Right ventricle myocardium inferior (tissue), 1 donor: Measurements from ENCODE around the gene XYLT2. TPM values are rescaled to one million over a fixed set of nuclear protein-coding genes. Genes with fewer than 3 reads are reported as not detected.
A peak's percentile ranks its signal among the peaks of the same experiment; 100 is the strongest.

Source experiments
- ATAC-seq: fragments of 200-7000 bp; cut with Tn5 transposase; one replicate; pipeline ENCODE4 v1.9.1; 2020; ENCODE audit warnings: mild to moderate bottlenecking, moderate library complexity
- DNase-seq: peaks from one replicate; pipeline ENCODE4 v3.0.0; 2021; ENCODE audit errors: missing footprints
- intact Hi-C: fragments of 100-400 bp; cut with DNase I; formaldehyde crosslinking; loops from one replicate; pipeline ENCODE4 v1.11.0; 2022
- total RNA-seq: library from RNA; stranded (reverse); fragmentation: NEBNext Ultra II Directional; extraction: Animal tissue kit (Norgen Biotek cat#: 25700); gene quantifications from one replicate; pipeline ENCODE4 v1.2.1, GENCODE V29; 2021
- donor health status: DM: no; HTN: yes; CAD: no; lungs with severe emphysema.

XYLT2 gene
- total RNA-seq, 1 donor from 2014 or later: 16.4 TPM

DNA sequence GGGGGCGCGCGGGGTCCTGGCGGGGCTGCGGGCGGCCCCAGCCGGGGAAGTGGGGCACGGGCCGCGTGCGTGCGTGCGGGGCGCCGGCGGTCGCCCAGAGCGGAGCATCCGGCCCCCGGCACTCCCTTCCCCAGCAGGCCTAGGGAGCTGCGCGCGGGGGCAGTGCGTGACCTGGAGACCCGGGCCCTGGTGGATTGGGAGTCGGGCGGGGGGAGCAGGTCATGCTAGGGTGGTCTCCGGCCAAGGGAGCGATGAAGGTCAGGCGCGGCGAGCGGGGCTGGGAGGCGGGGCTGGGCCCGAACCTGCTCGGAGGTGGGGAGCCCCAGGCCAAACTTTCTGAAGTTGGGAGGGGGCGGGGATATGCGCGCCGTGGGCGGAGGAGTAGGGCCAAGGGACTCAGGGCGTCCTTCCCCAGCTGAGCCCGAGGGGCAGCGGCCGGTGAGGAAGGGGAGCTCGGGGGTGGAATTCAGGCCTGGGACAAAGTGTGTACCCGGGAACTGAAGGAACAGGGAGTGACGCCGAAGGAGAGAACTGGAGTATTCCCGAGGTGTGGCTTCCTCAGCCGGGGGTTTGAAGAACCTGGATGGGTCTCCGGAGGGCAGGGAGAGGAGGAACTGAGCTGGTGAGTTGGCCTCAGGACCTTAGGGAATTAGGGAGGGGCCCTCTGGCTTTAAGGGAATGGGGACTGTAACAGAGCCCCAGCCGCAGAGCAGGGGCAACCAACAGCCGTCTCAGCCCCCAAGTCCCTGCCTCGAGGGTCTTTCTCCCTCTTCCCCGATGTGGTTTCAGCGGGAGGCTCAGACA is 589 bp downstream of the XYLT2 start:
- no peak for DNase-seq
- ATAC-seq: peak; percentile 44
- intact Hi-C loops: no loop called here

DNA sequence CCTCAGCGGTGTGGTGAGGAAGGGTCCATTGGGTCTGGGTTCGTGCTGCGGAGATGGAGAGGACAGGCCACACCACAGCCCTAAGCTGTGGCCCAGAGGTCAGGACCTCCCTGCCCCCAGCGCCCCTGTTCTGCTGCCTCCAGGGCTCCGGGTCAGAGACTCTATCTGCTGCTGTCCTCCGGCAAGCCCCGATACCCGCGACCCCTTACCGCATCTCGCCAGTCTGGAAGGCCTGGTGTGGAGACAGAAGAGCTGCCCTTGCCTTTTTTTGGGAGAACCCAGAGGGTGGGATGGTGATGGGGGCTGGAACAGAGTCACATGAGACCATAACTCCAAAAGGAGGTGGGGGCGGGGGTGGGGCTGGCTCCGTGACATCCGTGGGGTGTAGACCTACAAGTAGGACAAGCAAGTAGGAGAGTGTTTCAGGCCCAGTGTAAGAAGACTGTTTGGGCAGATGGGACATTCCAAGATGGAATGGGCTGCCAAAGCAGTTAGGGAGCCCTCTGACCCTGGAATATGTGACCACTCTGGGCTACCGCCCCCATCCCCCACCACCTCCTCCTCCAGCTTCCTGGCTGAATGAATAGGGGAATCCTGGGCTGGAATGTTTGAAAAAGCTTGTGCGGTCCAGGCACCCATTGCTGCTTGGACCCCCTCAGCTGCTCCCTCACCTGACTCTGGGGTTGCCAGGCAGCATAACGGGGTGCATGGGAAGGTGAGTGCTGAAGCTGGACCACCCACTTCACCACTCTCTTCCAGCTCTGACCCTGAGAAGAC is 1.4 kb downstream of the XYLT2 start:
- DNase-seq (no peak), ATAC-seq (no peak)
- intact Hi-C loops: no loop called here

DNA sequence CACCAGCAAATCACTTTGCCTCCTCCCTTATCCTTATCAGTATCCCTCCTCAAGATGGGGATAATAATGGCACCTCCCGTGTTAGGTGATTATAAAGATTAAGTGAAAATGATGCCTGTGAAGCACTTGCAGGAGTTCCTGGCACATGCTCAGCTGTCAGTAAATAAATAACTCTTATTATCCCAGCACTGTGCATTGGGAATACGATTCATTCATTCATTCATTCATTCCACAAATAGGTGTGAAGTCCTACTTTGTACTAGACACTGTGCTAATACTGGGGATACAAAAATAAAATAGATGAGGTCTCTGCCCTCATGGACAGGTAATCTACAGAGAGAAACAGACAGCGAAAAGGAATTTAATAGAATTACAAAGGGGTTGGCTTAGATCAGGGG is 2.0 kb downstream of the XYLT2 start:
- no peak for DNase-seq
- no peak for ATAC-seq

DNA sequence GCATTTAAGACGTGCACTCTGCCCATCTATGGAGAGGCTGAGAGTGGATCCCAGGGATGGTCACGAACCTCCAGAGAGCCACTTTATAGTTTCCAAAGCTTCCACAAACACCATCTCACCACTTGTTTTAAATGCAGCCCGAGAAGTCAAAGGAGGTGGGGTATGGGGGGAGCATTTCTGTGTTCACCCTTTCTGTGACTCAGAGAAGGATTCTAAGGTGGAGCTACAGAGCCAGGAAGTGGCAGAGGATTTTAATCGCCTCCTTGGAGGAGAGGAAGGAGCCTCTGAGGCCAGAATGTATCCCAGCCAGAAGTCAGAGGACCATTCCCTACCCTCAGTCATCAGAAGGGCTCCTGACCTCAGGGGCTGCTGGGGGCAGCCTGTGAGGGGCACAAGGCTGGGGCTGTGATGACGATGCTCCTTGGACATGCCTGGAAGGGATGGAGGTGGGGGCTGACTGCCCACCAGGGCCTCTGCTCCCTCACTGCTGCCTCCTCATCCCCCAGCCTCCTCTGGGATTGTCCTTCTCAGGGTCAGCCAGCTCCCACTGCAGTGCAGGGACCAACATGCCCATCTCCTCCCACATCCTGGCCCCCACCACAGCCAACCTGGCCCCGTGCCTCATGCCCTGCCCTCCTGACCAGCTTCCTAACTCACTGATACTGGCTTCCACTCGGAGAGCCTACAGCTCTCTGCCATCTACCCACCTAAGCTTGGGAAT is 2.8 kb downstream of the XYLT2 start:
- no peak for DNase-seq
- ATAC-seq: no peak
- intact Hi-C loops: no loop called here

More for the DNA sequence above, 2.0 kb downstream of the XYLT2 start:
- intact Hi-C loops: no loop called here

DNA sequence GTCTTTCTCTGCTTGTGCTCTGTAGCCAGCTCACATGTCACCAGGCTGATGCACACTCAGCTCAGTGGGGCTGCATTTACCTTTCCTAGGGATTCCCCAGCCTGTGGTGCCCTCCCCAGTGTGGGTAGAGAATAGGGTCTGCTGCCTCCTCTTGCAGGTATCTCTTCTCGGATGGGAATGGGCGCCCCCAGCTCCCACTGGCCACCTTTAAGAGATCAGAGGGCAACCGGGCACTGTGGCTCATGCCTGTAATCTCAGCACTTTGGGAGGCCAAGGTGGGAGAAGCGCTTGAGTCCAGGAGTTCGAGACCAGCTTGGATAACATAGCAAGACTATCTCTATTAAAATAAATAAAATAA is 3.3 kb downstream of the XYLT2 start:
- DNase-seq: no peak
- intact Hi-C loops: no loop called here
- no peak for ATAC-seq

DNA sequence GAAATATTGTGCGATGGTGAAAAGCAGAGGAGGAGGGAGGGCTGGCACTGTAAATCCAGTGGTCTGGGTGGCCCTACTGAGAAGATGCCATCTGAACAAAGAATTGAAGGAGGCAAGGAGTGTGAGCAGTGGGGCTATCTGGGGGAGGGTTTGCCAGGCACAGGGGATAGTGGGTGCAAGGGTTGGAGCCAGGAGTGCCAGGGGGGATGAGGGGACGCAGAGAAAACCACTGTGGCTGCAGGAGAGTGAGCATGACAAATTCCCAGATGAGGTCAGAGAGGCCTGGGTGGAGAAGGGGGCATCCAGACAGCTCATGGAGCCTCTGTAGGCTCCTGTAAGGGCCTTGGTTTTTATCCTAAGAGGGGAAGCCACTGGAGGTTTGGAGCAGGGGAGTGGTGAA is 4.8 kb downstream of the XYLT2 start:
- ATAC-seq (no peak), DNase-seq (no peak)
- intact Hi-C loops: no loop called here

DNA sequence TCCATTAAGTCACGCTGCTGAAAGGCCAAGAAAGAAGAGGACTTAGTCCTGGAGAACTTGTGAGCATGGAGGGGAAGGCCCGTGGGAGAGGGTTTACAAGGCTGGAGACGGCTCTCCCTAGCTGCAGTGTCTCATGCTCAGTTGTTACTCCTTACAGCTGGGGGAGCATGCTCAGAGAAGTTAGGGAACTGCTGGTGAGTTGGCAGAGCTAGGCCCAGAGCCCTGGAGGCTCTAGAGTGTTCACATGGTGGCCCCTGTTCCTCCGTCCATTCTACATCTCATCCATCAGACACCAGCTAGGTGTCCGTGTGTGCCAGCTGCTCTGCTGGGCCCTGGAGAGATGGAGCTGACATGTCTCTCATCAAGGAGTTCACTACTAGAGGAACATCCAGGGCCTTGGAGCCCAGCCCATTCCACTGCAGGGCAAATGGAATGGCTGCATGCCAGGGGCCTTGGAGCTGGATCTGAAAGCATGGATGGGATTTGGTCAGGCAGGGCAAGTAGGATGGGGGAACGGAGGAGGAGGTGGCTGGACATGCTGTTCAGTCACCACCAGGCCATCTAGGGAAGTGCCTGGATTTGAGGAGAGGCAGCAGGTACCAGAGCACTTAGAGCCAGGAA is 6.3 kb downstream of the XYLT2 start:
- ATAC-seq: no peak
- intact Hi-C loops: no loop called here
- no peak for DNase-seq

DNA sequence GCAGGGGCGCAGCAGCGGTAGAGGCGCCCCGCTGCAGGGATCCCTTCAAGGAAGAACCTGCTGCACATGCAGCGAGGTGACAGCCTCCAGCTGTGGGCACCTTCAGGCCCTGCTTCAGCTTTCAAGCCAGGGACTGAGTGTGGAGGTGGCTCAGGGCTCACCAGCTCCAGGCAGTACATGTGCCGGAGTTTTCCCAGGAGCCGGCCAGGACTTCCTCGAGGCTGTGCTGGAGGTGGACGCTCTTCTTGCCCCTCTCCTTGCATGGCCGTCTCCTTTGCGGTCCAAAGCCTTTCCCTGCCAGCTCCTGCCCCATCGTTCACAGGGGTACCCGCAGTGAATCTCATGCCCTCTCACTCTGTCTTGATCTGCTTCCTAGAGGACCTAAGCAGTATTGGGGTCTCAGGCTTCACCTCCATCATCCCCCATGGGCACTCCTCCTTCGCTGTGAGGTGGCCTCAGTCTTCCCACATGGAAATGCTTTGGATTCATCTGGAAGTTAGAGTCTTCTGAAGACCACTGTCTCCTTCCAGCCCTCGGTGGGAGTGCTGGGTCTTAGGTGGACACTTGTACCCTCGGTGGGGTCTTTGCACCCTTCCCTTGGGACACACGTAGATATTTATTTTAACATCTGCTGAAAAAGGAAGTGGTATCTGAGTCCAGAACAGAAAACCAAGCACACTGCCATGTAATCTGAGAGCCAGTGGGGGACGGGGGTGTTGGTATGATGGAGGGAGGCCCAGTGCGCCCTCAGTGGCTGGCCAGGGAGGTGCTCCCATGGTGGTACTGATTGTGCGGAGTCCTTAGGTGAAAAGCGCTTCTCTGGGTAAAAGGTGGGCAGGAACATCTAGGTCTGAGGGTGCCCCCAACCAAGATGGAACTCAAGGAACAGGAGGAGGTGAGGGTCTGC is 7.0 kb downstream of the XYLT2 start:
- DNase-seq (no peak), ATAC-seq (no peak)
- intact Hi-C loops: no loop called here

DNA sequence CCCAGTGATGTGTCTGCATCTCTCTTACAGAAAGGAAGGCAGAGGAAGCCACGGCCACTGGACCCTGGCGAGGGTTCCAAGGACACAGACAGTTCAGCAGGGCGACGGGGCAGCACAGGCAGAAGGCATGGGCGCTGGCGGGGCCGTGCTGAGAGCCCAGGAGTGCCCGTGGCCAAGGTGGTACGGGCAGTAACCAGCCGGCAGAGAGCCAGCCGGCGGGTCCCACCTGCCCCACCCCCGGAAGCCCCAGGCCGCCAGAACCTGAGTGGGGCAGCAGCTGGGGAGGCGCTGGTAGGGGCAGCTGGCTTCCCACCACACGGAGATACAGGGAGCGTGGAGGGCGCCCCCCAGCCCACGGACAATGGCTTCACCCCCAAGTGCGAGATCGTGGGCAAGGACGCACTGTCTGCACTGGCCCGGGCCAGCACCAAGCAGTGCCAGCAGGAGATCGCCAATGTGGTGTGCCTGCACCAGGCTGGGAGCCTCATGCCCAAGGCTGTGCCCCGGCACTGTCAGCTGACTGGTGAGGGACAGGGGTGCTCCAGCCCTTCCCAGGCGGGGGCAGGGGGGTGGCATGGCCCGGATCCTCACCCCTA is 7.8 kb downstream of the XYLT2 start:
- intact Hi-C loops: no loop called here
- DNase-seq (no peak), ATAC-seq (no peak)

DNA sequence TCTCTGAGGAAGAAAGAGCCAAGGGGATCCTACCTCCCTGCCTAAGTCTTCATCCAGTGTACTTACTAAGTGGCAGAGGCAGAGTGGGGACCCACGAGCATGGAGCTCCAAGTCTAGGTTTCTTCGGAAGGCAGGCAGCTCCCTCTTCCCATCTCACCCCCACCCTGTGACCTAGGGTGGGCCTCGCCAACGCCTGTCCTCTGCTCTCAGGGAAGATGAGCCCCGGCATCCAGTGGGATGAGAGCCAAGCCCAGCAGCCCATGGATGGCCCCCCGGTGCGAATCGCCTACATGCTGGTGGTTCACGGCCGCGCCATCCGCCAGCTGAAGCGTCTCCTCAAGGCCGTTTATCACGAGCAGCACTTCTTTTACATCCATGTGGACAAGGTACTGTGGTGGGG is 8.3 kb downstream of the XYLT2 start:
- DNase-seq (no peak), ATAC-seq (no peak)
- intact Hi-C loops: no loop called here

DNA sequence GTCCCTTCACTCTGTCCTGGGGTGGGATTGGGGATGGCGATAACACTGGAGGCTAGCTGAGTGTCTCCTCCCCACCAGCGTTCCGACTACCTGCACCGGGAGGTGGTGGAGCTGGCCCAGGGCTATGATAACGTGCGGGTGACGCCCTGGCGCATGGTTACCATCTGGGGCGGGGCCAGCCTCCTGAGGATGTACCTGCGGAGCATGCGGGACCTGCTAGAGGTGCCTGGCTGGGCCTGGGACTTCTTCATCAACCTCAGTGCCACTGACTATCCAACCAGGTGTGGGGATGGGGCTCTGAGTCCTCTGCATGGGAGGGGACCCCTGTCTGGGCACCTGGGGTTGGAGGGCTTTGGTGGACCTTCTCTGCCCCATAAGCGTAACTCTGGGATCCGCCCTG is 8.8 kb downstream of the XYLT2 start:
- DNase-seq (no peak), ATAC-seq (no peak)
- intact Hi-C loops: no loop called here

DNA sequence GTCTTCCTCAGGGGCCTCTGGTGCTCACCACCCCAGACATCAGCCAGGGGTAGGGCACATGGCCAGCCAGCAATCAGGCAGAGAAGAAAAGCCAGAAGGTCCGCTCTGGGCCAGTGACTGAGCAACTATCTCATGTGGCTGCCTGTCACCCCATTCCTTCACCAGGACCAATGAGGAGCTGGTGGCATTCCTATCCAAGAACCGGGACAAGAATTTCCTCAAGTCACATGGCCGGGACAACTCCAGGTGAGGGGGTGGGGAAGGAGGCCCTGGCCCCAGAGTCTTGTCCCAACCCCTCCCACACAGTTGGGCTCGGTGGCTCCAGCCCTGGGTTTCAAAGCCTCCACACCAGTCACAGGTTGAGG is 9.4 kb downstream of the XYLT2 start:
- no peak for ATAC-seq
- no peak for DNase-seq
- intact Hi-C loops: no loop called here

DNA sequence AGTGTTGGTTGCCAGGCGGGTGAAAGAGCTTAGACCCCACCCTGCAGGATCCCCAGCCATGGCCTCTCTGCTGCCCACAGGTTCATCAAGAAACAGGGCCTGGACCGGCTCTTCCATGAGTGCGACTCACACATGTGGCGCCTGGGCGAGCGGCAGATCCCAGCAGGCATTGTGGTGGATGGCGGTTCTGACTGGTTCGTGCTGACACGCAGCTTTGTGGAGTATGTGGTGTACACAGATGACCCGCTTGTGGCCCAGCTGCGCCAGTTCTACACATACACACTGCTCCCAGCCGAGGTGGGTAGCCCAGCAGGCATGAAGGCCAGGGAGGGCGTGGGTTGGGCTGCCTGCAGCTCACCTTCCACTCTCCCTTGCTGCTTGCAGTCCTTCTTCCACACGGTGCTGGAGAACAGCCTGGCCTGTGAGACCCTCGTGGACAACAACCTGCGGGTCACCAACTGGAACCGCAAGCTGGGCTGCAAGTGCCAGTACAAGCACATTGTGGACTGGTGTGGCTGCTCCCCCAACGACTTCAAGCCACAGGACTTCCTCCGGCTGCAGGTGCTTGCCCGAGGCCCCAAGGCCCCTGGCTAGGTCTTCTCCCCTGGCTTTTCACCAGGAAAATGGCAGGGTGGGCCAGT is 9.9 kb downstream of the XYLT2 start:
- no peak for DNase-seq
- intact Hi-C loops: no loop called here
- no peak for ATAC-seq

DNA sequence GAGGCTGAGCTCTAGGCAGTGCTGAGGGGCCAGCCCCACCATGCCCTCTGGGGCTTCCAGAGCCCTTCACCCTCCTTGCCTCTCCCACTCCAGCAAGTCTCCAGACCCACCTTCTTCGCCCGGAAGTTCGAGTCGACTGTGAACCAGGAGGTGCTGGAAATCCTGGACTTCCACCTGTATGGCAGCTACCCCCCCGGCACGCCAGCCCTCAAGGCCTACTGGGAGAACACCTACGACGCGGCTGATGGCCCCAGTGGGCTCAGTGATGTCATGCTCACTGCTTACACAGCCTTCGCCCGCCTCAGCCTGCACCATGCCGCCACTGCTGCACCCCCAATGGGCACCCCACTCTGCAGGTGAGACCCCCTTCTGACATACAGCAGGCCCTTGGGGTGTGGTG is 10.5 kb downstream of the XYLT2 start:
- no peak for DNase-seq
- intact Hi-C loops: no loop called here
- no peak for ATAC-seq

DNA sequence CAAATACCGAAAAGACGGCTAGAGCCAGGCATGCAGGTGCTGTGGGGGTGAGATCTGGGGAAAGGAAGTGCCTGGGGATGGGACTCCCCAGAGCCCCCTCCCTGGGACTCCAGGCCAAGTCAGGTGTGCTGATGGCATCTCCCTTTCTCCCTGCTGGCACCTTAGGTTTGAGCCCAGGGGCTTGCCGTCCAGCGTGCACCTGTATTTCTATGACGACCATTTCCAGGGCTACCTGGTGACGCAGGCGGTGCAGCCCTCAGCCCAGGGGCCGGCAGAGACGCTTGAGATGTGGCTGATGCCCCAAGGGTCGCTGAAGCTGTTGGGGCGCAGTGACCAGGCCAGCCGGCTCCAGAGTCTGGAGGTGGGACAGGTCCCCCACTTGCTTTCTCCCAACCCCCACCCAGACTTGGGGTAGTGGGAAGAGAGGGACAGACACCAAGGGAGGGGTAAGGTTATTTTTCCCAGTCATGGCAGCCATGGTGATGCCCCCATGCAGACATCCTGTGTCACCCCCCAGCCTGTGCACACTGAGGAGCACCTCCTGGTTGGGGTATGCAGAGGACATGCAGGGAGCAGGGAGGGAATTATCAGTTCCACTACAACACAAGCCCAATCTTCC is 11.1 kb downstream of the XYLT2 start:
- no peak for DNase-seq
- intact Hi-C loops: no loop called here
- ATAC-seq: no peak

DNA sequence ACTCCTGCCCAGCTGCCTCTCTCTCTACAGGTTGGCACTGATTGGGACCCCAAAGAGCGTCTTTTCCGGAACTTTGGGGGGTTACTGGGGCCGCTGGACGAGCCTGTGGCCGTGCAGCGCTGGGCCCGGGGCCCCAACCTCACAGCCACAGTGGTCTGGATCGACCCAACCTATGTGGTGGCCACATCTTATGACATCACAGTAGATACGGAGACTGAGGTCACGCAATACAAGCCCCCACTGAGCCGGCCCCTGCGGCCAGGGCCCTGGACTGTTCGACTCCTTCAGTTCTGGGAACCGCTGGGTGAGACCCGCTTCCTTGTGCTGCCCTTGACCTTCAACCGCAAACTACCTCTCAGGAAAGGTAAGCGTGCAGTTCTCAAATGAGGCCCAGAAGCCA is 12.3 kb downstream of the XYLT2 start:
- intact Hi-C loops: no loop called here
- no peak for DNase-seq

DNA sequence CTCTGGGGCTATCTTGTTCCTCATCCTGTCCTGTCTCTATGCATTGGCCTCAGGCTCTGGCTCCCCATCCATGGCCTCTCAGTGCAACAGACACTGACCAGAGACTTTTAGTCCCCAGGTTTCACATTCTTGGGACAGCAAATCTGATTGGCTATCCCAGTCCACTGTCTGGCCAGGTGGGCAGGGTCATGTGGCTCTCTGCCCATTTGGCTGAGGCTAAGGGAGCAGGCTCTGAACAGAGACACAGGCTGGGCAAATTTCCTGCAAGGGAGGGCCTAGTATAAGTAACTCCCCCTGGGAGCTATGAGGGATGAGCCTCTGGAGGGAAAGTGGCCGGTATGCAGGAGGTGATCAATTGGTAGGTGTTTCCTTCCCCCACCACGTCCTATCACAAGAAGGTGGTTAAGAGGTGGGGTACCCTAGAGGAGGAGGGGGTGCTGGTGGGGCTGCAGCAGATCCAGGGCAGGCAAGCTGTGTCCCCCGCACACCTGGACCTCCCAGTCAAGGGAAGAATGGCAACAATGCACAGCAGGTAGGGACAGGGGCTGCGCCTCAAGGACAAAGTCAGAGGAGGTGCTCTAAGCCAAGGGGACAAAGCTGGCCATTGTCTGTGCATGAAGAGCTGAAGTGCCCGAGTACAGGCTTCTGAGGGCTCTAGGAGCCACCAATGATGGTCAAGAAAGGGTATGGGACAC is 13.2 kb downstream of the XYLT2 start:
- no peak for ATAC-seq
- intact Hi-C loops: no loop called here
- no peak for DNase-seq

More for the DNA sequence above, 12.3 kb downstream of the XYLT2 start:
- no peak for ATAC-seq
